ENCODE measurements around the gene GRID1.

- TF ChIP-seq CTCF (conservative IDR thresholded peaks at IDR 0.05), result no peak
- TF ChIP-seq EZH2 (IDR thresholded peaks at IDR 0.05; ENCODE audit: low read depth), result no peak
Measured at GRCh38 chr10:85926986-85927385, 439.6 kb downstream of the GRID1 start.
